ENCODE data around the gene MVD.

Gene MVD, protein sequence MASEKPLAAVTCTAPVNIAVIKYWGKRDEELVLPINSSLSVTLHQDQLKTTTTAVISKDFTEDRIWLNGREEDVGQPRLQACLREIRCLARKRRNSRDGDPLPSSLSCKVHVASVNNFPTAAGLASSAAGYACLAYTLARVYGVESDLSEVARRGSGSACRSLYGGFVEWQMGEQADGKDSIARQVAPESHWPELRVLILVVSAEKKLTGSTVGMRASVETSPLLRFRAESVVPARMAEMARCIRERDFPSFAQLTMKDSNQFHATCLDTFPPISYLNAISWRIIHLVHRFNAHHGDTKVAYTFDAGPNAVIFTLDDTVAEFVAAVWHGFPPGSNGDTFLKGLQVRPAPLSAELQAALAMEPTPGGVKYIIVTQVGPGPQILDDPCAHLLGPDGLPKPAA

DNA sequence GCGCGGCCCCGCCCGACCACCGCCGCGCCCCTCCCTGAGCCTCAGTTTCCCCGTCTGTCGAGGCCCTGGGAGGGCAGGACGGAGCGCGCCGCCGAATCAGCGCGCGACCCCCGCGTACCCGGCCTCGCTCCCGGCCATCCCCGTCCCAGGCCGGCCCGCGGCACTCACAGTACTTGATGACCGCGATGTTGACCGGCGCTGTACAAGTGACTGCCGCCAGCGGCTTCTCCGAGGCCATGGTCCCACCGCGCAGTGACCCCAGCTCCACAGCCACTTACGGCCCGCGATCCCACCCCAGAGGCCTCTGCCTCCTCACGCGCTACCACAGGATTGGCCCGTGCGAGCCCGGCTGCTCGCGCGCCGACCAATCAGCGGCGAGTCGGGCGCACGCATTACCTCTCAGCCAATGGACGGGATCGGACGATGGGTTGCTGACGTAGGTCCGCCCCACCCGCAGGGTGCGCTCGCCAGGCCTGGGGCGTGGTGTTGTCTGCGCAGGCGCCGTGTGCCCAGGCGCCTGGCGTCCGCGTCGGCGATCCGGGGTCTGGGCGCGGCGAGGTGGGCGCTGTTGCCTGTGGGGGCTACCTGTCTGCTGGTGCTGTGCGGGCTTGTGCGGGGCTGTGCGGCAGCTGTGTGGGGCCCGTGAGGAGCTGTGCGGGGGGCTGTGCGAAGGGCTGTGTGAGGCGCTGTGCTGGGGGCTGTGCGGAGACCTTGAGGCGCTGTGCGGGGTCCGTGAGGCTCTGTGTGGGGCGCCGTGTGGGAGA, at the start of gene MVD:
Gene MVD, minus strand, starts transcription at position 249 of the 764 bp plus-strand sequence. Its CDS starts 11 bp downstream, at position 238.
- peak; percentile 93 to 95 for DNase-seq

DNA sequence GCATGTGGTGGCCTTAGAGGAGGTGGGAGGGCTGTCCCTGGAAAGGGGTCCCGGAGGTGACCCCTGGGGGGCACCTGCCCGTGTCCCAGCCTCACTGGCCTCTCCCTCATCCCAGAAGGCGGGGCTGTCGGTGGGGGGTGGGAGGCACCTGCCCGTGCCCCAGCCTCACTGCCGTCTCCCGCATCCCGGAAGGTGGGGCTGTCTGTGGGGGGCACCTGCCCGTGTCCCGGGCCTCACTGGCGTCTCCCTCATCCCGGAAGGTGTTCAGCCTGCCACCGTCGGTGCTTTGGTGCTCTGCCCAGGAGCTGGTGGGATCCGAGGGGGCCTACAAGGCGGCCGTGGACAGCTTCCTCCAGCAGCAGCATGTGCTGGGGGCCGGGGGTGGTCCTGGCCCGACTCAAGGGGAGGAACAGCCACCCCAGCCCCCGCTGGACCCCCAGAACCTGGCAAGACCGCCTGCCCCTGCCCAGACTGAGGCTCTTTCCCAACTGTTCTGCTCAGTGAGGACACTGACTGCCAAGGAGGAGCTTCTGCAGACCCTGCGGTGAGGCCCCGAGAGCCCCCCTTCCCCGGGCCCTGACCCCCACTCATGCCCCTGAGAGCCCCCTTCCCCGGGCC, 49.6 kb upstream of the MVD start:
- DNase-seq = no peak

DNA sequence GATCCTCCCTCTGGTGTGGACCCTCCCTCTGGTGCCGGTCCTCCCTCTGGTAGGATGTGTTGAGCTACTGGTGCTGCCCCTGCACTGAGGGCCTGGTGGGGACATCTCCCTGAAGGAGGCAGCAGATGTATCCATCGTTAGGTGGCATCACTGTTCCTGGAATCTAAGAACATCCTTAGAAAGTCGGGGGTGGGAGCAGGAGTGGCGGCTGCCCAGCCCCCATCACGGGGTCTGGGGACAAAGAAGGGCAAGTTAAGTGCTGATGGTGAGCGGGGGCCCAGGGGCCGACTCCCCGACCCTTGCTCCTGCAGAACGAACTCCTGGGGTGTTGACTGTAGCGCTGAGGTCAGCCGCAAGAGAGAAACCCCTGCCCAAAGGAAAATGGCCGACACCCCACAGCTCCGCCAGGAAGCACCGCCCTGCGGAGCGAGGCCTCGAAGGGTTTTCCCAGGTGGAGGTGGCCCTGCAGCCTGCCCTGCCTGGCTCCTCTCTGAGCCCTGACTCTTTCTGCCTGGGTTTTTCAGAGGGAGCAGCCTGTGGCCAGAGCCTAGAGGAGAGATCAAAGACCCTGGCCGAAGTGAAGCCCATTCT, 49.0 kb upstream of the MVD start:
- no peak for DNase-seq

DNA sequence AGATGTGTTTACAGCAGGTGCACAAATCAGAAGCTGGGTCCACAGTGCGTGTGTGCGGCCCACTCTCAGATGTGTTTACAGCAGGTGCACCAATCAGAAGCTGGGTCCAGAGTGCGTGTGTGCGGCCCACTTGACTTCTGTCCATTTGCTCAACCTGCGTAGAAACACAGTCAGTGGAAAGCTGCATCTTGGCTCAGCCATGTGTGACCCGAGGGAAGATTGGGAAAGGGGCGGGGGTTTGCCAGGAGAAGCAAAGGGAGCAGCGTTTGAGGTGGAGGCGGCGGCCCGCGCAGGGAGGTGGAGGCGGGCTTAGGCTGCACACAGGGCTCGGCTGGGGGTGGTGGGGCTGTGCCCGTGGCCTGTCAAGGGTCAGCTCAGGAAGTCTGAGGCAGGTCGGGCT, 47.7 kb upstream of the MVD start:
- no peak for DNase-seq

DNA sequence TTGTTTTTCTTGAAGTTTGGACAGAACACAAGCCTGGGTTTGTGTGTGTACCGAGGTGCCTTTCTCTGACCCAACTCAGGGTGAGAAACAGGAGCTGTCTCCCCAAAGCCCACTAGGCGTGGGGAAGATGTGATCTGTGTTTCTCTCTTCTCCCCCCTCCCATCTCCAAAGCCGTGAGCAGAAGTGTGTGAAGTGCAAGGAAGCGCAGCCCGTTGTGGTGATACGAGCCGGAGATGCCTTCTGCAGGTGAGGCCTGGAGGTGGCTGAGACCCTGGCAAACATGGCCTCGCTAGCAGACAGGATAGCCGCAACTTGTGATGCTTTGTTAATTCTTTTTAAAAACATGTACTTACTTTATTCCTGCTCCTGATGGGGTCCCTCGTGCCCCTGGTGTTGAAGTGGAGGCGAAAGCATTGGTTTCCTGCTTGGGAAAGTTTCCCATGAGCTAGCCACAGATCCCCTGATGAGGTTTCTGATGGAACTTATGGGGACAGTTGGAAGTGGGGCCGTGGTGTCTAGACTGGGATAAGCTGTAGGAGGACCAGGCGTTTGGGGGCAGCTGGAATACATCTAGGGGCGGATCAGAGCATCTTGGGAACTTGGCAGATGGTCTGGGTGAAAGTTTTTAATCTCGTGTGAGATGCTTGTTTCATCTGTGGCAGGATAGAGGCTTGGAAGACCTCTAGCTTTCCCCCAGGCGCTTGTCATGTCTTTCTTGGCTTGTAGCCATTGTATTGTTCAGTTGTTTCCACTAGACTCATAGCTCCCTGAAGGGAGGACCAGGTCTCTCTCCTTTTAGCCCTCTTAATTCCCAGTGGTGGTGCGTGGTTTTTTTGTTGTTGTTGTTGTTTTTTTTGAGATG, 44.3 kb upstream of the MVD start:
- no peak for DNase-seq

DNA sequence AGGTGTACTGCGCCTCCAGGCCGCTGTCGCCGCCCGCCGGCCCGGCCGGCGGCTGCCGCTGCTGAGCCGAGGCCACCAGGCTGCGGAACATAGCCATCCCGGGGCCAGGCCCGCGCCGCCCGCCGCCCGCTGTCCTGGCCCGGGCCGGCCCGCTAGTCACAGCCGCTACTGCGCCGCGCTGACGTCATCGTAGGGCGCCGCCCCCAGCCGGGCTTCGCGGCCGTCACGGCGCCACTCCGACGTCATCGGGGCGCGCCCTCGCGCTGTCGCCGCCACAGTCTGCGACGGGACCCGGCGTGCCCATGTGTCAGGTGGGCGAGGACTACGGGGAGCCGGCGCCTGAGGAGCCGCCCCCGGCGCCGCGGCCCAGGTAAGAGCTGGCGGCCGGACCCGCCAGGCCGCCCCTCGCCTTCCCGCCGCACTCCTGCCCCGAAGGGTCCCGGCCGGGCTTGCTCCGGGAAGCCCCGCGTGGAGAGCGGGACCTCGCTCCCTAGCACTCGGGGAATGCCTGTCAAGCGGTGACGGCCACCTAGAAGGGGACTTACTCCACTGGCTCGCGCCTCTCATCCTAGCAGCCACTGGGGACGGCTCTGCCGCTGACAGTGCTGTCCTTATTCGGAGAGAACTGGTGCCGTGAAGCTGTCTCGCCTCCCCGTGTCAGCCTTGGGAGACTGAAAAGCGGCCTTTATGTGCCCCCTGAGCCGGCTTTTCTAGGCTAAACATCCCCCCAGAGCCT, 43.5 kb upstream of the MVD start, which contains the start of the genes CTU2 and RNF166:
Gene CTU2, plus strand, starts transcription at position 275 of the 736 bp plus-strand sequence. Its CDS starts 28 bp downstream, at position 303.
Gene RNF166, minus strand, starts transcription at position 180 of the 736 bp plus-strand sequence. Its CDS starts 83 bp downstream, at position 97.
- peak; percentile 91 to 95 for DNase-seq

DNA sequence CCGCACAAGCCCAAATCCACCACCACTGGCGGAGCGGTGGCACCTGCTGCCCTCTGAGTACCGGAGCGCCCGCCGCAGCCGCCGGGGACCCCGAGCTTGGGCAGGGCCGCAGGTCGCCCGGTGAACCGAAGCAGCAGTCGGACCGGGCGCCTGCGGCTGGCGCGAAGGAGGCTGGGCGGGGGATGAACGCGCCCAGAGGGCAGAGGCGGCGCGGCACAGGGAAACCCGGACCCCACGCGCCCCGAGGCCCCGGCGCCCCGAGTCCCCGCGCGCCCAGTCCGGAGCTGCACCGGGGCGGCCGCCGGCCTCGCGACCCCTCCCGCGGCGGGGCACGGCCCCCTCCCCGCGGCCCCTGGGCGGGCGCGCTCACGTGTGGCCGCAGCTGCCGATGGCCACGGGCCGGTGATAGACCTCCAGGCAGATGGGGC, 42.9 kb upstream of the MVD start:
- peak in 1 of 2 experiments; percentile 33 for DNase-seq

DNA sequence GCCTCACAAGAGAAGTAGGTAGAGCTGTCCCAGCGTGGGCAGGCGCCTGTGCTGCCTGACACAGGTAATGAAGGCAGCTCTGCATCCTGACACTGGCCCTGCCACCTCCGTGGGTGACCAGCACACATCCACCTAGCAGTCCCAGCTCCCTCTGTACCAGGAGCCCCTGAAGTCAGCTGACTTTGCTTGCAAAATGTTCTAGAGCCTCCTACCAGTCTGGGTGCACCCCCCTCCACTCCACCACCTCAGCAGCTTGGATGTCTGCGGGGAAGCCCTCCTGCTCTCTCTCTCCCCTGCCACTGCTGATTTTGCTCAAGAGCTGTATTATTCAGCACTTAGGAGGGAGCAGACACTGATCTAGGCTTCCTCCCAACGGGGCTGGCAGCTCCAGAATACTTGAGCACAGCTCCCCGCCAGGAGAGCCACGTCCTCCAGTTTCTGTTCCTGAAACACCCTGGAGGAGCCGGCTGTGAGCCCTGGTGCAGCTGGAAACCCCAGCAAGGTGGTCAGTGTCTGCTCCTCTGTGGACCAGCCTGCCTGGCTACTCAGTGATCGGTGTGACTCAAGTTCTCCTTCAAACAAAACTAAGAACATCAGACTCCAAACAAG, 42.3 kb upstream of the MVD start:
- no peak for DNase-seq

DNA sequence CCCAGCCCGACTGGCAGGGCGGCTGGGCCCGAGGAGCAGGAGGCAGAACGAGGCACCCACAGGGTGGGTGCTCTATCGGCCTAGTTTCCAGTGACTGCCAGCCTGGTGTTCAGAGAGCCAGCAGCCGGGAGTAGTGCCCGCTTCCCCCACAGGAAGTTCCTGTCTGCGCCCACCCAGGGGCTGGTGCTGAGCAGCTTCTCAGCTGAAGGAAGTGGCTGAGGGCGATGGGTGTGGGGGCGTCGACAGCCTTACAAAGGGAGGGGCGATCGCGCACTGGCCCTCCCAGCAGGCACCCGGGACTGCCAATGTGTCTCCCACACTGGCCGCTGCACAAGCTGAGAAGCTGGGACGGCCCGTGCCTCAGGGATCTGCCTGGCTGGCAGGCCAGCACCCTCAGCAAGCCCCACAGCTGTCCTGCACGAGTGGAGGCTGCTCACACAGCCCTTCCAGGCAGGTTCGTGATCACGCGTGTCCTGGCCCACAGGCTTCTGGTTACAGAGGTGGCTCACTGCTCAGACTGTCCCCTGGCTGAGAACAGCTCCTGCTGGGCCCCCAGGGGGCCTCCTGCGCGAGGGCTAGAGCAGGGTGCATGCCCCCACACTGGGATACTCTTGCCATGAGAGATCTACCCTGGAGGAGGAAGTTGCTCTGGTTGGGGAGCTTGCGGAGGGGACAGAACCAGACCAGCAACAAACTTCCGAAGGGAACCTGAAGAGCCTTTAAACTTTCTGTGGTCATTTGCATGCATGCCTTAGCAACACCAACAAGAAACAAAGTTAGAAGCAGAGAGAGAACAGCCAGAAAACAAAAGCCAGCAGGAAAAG, 40.8 kb upstream of the MVD start:
- peak; percentile 61 to 67 for DNase-seq

DNA sequence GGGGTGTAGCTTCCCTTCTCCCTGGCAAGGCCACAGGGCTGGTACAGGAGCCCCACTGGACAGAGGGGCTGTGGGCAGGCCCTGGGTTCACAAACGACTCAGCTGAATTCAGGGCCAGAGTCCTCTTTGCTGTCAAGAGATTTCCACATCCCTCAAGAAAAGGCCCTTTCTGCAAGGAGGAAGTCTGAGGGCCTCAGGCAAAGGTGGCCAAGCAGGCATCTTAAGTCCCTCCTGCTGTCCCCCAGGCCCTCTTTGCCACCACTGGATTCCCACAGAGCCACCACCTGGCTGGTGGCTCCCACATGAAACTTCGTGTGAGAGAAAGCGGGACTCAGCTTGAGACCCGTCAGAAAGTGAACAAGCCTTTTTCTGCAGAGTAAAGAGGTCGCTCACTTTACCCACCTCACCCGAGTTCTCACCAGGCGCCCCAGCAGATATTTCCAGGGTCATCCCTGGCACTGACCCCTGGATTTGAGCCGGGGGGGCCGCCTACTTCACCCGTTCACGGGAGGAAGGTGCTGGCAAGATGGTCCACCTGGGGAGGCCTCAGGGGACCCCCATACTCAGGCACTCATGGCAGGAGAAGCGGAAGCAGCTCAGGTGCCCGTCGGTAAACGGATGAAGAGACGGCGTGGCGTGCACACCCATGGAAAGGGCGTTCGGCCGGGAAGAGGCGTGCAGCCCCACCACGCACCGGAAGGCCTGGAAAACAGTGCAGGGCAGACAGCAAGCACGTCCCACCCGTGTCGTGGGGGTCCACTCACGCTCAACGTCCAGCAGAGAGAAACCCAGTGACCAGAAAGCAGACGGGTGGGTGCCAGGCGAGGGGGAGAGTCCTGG, 39.7 kb upstream of the MVD start:
- no peak for DNase-seq

DNA sequence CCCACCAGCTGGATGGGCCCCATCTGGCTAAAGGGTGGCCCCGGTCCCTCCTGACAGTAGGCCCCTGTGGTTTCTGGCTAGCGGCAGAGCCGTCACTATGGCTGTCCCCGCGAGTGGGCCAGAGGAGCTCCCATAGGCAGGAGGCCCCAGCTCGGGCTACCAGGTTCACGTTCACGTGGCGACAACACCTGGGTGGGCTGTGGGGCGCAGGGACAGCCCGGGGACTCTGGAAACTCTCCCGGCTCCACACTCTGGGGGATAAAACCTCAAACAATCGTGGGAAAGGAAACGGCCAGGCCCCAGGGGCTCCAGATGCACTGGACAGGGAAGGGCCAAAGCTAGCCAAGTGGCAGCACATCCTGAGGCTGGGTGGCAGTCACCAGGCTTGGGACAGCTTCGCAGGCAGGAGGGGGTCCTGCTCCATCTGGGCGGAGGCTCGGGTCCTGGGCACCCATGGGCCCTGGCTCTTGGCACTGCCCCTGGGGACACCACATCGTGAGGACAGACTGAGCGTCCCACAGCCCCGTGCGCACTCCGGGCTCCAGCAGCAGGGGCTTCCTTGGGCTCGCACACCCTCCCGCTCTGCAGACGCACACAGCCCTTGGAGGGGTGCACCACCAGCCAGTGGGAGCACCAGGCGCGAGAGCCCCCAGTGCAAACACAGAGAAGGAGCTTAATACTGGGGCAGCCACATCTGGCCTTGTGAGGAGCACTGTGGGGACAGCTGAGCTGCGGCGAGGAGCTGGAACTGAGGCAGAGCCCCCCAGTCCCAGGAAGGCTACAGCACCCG, 38.9 kb upstream of the MVD start:
- peak in 1 of 2 experiments; percentile 24 for DNase-seq

DNA sequence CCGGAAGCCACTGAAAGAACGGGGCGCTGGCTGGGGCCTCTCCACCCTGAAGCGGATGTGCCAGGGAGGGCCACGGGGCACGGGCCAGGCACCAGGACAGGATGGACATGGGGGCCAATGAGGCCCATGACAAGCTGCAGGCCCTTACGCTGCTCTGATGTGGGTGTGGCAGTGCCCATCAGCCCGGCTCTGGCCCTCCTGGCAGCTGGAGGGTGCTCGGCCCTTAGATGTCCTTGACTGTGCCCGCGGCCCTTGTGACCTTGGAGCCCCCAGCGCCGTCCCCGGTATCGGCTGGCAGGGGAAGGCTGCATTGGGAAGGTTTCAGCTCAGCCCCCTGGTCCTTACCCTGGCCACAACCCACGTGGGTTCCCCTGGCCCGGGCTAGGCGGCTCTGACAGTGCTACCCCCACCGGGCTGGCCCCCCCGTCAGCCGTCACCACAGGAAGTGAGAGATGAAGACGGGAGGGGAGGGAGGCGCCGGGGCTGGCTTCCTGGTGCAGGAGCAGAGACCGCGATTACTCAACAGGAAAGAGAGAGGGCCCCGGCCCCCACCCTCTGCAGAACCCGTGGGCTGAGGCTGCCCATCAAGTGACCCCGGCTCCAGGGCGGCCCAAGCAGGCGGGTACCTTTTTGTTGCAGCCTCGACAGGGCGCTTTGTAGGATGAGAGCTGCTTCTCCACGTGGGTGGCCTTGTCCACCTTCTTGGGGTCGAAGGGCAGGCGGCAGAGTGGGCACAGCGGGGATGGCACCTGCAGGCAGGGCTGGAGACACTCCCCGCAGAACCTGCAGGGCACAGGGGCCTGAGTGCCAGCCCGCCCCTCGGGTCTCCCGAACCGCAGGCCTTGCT, 38.0 kb upstream of the MVD start:
- DNase-seq = peak; percentile 90 to 95

DNA sequence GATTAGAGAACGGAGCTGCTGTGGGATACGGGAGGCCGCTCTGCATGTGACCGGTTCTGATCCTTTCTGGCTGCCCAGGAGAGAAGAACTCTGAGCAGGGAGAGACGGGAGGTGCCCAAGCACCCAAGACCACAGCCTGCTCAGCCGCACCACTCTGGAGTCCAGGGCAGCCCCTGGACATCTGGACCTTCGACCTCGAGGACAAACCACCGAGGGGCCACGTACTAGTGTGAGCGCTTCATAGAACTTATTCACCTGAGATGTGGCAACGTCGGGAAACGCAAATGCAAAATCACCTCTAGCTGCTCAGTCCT, 37.4 kb upstream of the MVD start:
- DNase-seq = no peak

DNA sequence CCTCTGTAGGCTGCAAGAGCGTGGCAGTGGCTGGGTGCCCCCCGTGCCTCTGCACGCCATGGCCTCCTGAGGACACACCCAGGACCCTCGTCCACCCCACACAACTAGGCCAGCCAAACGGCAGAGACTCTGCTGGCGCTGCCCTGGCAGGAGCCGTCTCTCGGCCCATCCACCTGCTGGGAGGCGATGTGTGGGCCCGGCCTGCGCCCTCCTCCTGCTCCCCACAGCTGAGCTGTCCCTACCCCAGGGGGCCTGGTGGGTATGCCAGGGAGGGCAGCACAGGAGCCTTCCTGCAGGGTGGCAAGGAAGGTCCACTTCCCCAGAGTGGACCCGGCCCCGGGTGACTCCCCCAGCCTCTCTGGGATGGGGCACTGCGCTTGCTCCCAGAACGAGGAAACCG, 36.3 kb upstream of the MVD start:
- no peak for DNase-seq

DNA sequence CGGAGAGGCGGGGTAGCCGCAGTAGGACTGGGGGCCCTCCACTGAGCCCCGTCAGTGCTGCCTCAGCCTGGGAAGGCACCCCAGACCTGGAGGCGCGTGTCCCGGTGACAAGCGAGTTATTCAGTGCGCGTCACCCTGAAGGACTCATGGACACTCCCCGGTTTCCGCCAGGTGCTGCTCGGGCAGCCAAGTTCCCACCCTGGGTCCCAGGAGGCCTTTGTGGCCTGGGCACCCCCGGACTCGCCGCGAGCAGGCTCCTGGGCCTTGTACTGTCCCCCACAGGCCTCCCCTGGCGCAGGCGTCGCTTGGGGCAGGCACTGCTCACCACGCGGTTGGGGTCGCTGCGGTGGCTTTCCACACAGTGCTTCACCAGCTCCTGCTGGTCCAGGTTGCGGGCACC, 35.8 kb upstream of the MVD start:
- no peak for DNase-seq

DNA sequence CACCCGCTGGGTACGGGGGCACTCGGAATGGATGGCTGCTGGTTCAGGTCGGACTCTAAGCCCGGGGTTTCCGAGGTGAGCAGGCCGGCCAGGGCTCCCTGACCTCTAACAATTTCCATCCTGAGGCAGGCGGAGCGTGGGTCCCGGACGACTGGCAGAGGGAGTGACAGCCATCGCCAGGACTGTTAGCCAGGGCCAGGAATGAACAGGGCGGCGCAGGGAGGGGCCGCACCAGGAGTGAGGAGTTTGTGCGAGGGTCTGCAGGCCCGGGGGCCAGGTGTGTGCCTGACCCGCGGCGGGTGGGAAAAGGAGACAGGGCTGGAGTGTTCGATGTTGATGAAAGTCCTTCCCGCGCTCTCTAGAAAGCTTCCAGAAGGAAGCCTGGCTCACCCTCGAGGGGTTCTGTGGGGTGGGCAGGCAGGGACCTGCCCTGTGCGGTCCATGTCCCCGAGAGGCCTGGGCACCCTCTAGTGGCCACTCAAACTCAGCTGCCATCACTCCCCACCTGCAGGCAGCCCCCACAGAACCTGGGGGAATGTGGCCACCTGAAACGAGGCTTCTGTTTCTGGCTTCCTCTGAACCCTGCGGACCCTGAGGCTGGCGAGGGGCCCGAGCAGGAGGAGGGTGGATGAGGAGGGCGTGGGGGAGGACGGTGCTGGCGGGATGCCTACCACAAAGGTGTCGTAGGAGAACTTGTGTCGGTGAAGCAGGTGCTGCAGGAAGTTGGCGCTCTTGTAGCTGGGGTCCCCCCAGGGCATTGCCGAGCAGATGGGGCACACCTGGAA, 35.1 kb upstream of the MVD start:
- DNase-seq = no peak

All from stimulated activated CD4-positive, alpha-beta T cell treated with anti-CD3 and anti-CD28 coated beads, Interleukin-4, amount 100 ng/mL, for 4 hours (primary cell).